K562 (cell line): ENCODE measurements around the gene KIF9. TPM values are rescaled to one million over a fixed set of nuclear protein-coding genes. Genes with fewer than 3 reads are reported as not detected.

Experiments used
- ATAC-seq: fragments of 200-7000 bp; cut with Tn5 transposase; 3 replicates; pipeline ENCODE4 v1.9.1; 2020; ENCODE audit warnings: moderate library complexity
- BruUV-seq: library from RNA; stranded (reverse); fragments of 400-500 nt; replicated peaks from 2 replicates; lab custom pipeline; 2021; lab: Mats Ljungman, UMichigan
- CTCF ChIA-PET: fragments of 300-600 bp; formaldehyde crosslinking; extraction: SDS; loops from one replicate; lab custom pipeline; 2021; ENCODE audit warnings: low intra/inter-chr PET ratio; lab: Yijun Ruan, JAX
- POLR2A ChIA-PET: fragments of 300-600, 350-650 bp; sonication (Branson Sonifier 250); formaldehyde crosslinking; extraction: SDS; loops from one replicate; lab custom pipeline; 2021; ENCODE audit warnings: antibody characterized with exemption, inconsistent platforms; lab: Yijun Ruan, JAX
- DNase-seq, 4 experiments: peaks; one replicate each; pipeline versions ENCODE4 v3.0.0 to v3.0.0-alpha.2; 2011 to 2018; ENCODE audit warnings: low spot score in 3 of 4, mixed read lengths in 3 of 4; ENCODE audit errors: extremely low read depth in 1 of 4
- FAIRE-seq: peaks from 2 replicates; lab custom pipeline; 2011; peaks lifted over from hg19 to GRCh38; lab: Jason Lieb, UNC
- H2AFZ ChIP-seq: 2 replicates; pipeline ENCODE4 v1.6.0; 2011; ENCODE audit warnings: low read depth, low read length, control low read depth, inconsistent platforms
- H3K27ac ChIP-seq: fragments of 200-600 bp; 3 replicates; pipeline ENCODE4 v1.8.0; 2011; ENCODE audit warnings: low read depth, mild to moderate bottlenecking, control low read depth, inconsistent platforms, low read length, moderate library complexity, mixed read lengths; ENCODE audit errors: extremely low read depth
- H3K27me3 ChIP-seq, 2 experiments: fragments of 300-600 bp in 1 of 2; 2 replicates in 1 of 2; 3 replicates in 1 of 2; pipeline versions ENCODE4 v1.6.0 to v1.8.0; 2011; ENCODE audit warnings: inconsistent platforms in 2 of 2, low read length in 2 of 2, mild to moderate bottlenecking in 1 of 2, mixed read lengths in 1 of 2, moderate library complexity in 1 of 2; ENCODE audit not compliant: control insufficient read depth in 2 of 2, insufficient read depth in 2 of 2
- H3K36me3 ChIP-seq: fragments of 300-600 bp; 3 replicates; pipeline ENCODE4 v1.8.0; 2011; ENCODE audit warnings: mild to moderate bottlenecking, low read length, inconsistent platforms; ENCODE audit not compliant: control insufficient read depth, insufficient read depth
- H3K4me1 ChIP-seq, 2 experiments: fragments of 200-600 bp in 1 of 2; replicated peaks in 1 of 2; 2 replicates in 1 of 2; 3 replicates in 1 of 2; pipeline versions ENCODE4 v1.5.1 to v1.8.0; 2011; ENCODE audit warnings: inconsistent platforms in 2 of 2, low read length in 2 of 2, mild to moderate bottlenecking in 1 of 2, mixed read lengths in 1 of 2, moderate library complexity in 1 of 2; ENCODE audit not compliant: control insufficient read depth in 2 of 2, insufficient read depth in 2 of 2
- H3K4me2 ChIP-seq: 2 replicates; pipeline ENCODE4 v1.6.1; 2011; ENCODE audit warnings: low read length, control low read depth, inconsistent platforms, mixed read lengths; ENCODE audit not compliant: insufficient read depth
- H3K4me3 ChIP-seq: fragments of 200-600 bp; sonication (generic), shearing (Covaris generic); 2 replicates; pipeline ENCODE4 v1.5.1; 2016; ENCODE audit warnings: control low read depth, inconsistent platforms
- H3K79me2 ChIP-seq: fragments of 200-600 bp; 3 replicates; pipeline ENCODE4 v1.8.0; 2011; ENCODE audit warnings: low read length, inconsistent platforms; ENCODE audit not compliant: control insufficient read depth, insufficient read depth
- H3K9ac ChIP-seq, 2 experiments: 2 replicates each; pipeline versions ENCODE4 v1.6.0 to v1.6.1; 2011; ENCODE audit warnings: low read depth in 2 of 2, low read length in 2 of 2, control low read depth in 1 of 2, inconsistent platforms in 1 of 2, mild to moderate bottlenecking in 1 of 2, mixed read lengths in 1 of 2; ENCODE audit not compliant: insufficient read depth in 1 of 2
- H3K9me1 ChIP-seq: one replicate; pipeline ENCODE4 v1.6.0; 2011; ENCODE audit warnings: inconsistent platforms, mild to moderate bottlenecking, low read length, moderate library complexity; ENCODE audit not compliant: control insufficient read depth, insufficient read depth
- H3K9me3 ChIP-seq: replicated peaks from 2 replicates; pipeline ENCODE4 v1.5.1; 2011; ENCODE audit warnings: low read depth, low read length, inconsistent platforms; ENCODE audit not compliant: control insufficient read depth, insufficient read depth
- H4K20me1 ChIP-seq: replicated peaks from 2 replicates; pipeline ENCODE4 v1.6.1; 2011; ENCODE audit warnings: low read length, inconsistent platforms, mixed read lengths; ENCODE audit not compliant: control insufficient read depth, insufficient read depth
- CBX8 ChIP-seq: fragments of 200-600 bp; sonication (generic); IDR thresholded peaks from 2 replicates; pipeline ENCODE4 v1.6.1; 2012; ENCODE audit warnings: borderline replicate concordance, mixed run types, low read depth, mild to moderate bottlenecking, moderate library complexity, mixed read lengths, low read length, control low read depth, inconsistent platforms; ENCODE audit not compliant: poor library complexity, severe bottlenecking; ENCODE audit errors: extremely low read depth
- CXXC5 ChIP-seq: fragments of 250-450 bp; sonication (Bioruptor Pico); IDR thresholded peaks from 2 replicates; pipeline ENCODE4 v1.8.0; 2022; ENCODE audit warnings: inconsistent platforms, mild to moderate bottlenecking, moderate library complexity
- EZH2 ChIP-seq: IDR thresholded peaks from 2 replicates; pipeline ENCODE4 v1.6.1; 2012; ENCODE audit warnings: low read depth, mild to moderate bottlenecking, inconsistent platforms, low read length, borderline replicate concordance
- FOXJ3 ChIP-seq: sonication (generic); formaldehyde crosslinking; IDR thresholded peaks from 2 replicates; pipeline ENCODE4 v1.4.0; 2020; ENCODE audit warnings: mild to moderate bottlenecking, missing genetic modification reagents
- GTF2B ChIP-seq: IDR thresholded peaks from 2 replicates; pipeline ENCODE4 v1.6.1; 2011; ENCODE audit not compliant: insufficient read length; ENCODE audit errors: extremely low read depth
- HCFC1 ChIP-seq: IDR thresholded peaks from 2 replicates; pipeline ENCODE4 v1.6.1; 2012; ENCODE audit warnings: low read depth, low read length, improper control_type of control experiment
- SP2 ChIP-seq: IDR thresholded peaks from 2 replicates; pipeline ENCODE4 v1.6.1; 2011; ENCODE audit warnings: mild to moderate bottlenecking, low read depth, low read length, moderate library complexity; ENCODE audit not compliant: poor library complexity, severe bottlenecking; ENCODE audit errors: extremely low read depth
- YY1 ChIP-seq, 3 experiments: IDR thresholded peaks; 2 replicates each; pipeline ENCODE4 v1.6.1; 2011; ENCODE audit warnings: low read length in 2 of 3, mild to moderate bottlenecking in 2 of 3, moderate library complexity in 2 of 3, borderline replicate concordance in 1 of 3, control low read depth in 1 of 3, low read depth in 1 of 3; ENCODE audit not compliant: insufficient read depth in 3 of 3, insufficient replicate concordance in 2 of 3, control insufficient read depth in 1 of 3, insufficient read length in 1 of 3; ENCODE audit errors: extremely low read depth in 1 of 3
- ZNF655 ChIP-seq: fragments of 250-450 bp; sonication (Bioruptor Pico); IDR thresholded peaks from 2 replicates; pipeline ENCODE4 v1.5.0; 2021
- WGBS: fragments of 100-300 bp; shearing (Covaris generic); methylation state at CpG from one replicate; pipeline ENCODE4 v1.1.6; 2016; ENCODE audit warnings: low coverage, mixed read lengths; ENCODE audit not compliant: insufficient coverage; ENCODE audit errors: missing lambda C conversion rate; 5-methylcytosine and 5-hydroxymethylcytosine counted together
- in situ Hi-C: fragments of 300-500 bp; cut with MboI; formaldehyde crosslinking; loops from 4 replicates; pipeline ENCODE4 v1.15.0; 2018; ENCODE audit warnings: inconsistent platforms, mixed read lengths
- intact Hi-C: fragments of 100-400 bp; cut with micrococcal nuclease; formaldehyde crosslinking; loops from 2 replicates; pipeline ENCODE4 v1.14.2; 2022
- polyA plus RNA-seq, 8 experiments: library from polyadenylated mRNA; depleted of rRNA in 4 of 8; stranded (reverse) in 5 of 8; unstranded in 3 of 8; fragments of >200 nt; fragmentation: Nextera tagmentation in 2 of 8; fragmentation: Illumina TruSeq in 1 of 8; extraction: Ambion mirVana in 2 of 8; extraction: Trizol in 1 of 8; gene quantifications; 2 replicates each; pipeline versions ENCODE4 v1.2.1 to v1.2.3, GENCODE V29; 2011 to 2014; ENCODE audit warnings: inconsistent platforms in 1 of 8, missing spikeins in 1 of 8
- total RNA-seq, 7 experiments: library from RNA; depleted of rRNA in 6 of 7; stranded (reverse); fragments of >200 nt in 6 of 7; fragmentation: Illumina TruSeq in 2 of 7; extraction: Trizol in 2 of 7; gene quantifications; 2 replicates each; pipeline versions ENCODE4 v1.2.1 to v1.2.3, GENCODE V29; 2011 to 2021; ENCODE audit warnings: low replicate concordance in 1 of 7
- TF ChIP-seq, protein P1 (sequence below): sonication (generic); formaldehyde crosslinking; IDR thresholded peaks from 2 replicates; pipeline ENCODE4 v1.8.0; 2023; ENCODE audit warnings: mild to moderate bottlenecking, missing genetic modification reagents
- TF ChIP-seq, protein P2 (sequence below): fragments of 250-450 bp; sonication (Bioruptor Pico); IDR thresholded peaks from 2 replicates; pipeline ENCODE4 v1.8.0; 2021; ENCODE audit warnings: borderline replicate concordance, mild to moderate bottlenecking, moderate library complexity; ENCODE audit not compliant: poor library complexity, severe bottlenecking

The KIF9 gene
- total and polyA plus RNA-seq, 9 of the 15 experiments (the other 6 are each of a cell fraction or from before 2014, with no cell fraction given) = 16.9 to 56.9 (median 25.0) TPM

GRCh38 chr3:47299381-47300318 lies 17.1 kb upstream of the KIF9 start:
- Histone ChIP-seq H3K4me1 (peaks cover 11 to 44% of the 10 kb centered on the region in 2 experiments; a peak in 4 of 5 replicates), H3K36me3 (peaks cover 57% of the 10 kb centered on the region), H3K27ac (no peak overlapping the region), H3K27me3 (no peaks in the 10 kb centered on the region), H2AFZ (no peak overlapping the region), H3K4me3 (no peak overlapping the region), H3K79me2 (peaks cover 79% of the 10 kb centered on the region), H4K20me1 (no peaks in the 10 kb centered on the region), H3K9me3 (no peaks in the 10 kb centered on the region), H3K4me2 (no peak overlapping the region; the same call in 1 of the 2 replicates), H3K9ac (peak overlapping the region in 1 of 2 experiments; percentile 11; a peak in 1 of 4 replicates), H3K9me1 (no peaks in the 10 kb centered on the region)
- in situ Hi-C loops (no loop called here), intact Hi-C loops (loop anchor here (2.0 kb wide), 1 partner anchor 15 kb away; no protein-coding TSS in a partner anchor)
- ChIA-PET POLR2A (interaction anchor here (0.6 to 5.0 kb wide), 5 partner anchors 9 to 230 kb away, joined by 4 to 31 read pairs (median 4); no protein-coding TSS in a partner anchor), CTCF (no interaction called here)
- DNase-seq (no peak), ATAC-seq (peak; percentile 45), FAIRE-seq (no peak)
- BruUV-seq = no TSS peak
- WGBS = 55% methylated on average over 9 of the region's 9 CpGs
- TF ChIP-seq SP2 = no peak
- no peak for TF ChIP-seq FOXJ3 (CRISPR knock-in tag)
- no peak for TF ChIP-seq CBX8
- no peak for TF ChIP-seq CXXC5 (CRISPR knock-in tag)
- TF ChIP-seq, protein P1, sequence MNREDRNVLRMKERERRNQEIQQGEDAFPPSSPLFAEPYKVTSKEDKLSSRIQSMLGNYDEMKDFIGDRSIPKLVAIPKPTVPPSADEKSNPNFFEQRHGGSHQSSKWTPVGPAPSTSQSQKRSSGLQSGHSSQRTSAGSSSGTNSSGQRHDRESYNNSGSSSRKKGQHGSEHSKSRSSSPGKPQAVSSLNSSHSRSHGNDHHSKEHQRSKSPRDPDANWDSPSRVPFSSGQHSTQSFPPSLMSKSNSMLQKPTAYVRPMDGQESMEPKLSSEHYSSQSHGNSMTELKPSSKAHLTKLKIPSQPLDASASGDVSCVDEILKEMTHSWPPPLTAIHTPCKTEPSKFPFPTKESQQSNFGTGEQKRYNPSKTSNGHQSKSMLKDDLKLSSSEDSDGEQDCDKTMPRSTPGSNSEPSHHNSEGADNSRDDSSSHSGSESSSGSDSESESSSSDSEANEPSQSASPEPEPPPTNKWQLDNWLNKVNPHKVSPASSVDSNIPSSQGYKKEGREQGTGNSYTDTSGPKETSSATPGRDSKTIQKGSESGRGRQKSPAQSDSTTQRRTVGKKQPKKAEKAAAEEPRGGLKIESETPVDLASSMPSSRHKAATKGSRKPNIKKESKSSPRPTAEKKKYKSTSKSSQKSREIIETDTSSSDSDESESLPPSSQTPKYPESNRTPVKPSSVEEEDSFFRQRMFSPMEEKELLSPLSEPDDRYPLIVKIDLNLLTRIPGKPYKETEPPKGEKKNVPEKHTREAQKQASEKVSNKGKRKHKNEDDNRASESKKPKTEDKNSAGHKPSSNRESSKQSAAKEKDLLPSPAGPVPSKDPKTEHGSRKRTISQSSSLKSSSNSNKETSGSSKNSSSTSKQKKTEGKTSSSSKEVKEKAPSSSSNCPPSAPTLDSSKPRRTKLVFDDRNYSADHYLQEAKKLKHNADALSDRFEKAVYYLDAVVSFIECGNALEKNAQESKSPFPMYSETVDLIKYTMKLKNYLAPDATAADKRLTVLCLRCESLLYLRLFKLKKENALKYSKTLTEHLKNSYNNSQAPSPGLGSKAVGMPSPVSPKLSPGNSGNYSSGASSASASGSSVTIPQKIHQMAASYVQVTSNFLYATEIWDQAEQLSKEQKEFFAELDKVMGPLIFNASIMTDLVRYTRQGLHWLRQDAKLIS (CRISPR knock-in tag) = no peak
- no peak for TF ChIP-seq YY1 (IDR thresholded peaks at IDR 0.05; ENCODE audit: borderline replicate concordance in 1 of 3, control insufficient read depth in 1 of 3, extremely low read depth in 1 of 3, insufficient read depth in 3 of 3, insufficient read length in 1 of 3, insufficient replicate concordance in 2 of 3, low read depth in 1 of 3, low read length in 2 of 3)
- TF ChIP-seq, protein P2, sequence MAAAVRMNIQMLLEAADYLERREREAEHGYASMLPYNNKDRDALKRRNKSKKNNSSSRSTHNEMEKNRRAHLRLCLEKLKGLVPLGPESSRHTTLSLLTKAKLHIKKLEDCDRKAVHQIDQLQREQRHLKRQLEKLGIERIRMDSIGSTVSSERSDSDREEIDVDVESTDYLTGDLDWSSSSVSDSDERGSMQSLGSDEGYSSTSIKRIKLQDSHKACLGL (CRISPR knock-in tag) = no peak
- TF ChIP-seq GTF2B = no peak
- no peak for TF ChIP-seq ZNF655 (CRISPR knock-in tag)
- TF ChIP-seq EZH2 = no peak
- no peak for TF ChIP-seq HCFC1
